Adrenal gland (tissue), 5 donors: ENCODE results near the gene TRIM58.

Experiments used
- POLR2A ChIP-seq, 2 donors: fragments of 450-650 bp; IDR thresholded peaks; one replicate each; pipeline ENCODE4 v1.6.1; 2017; ENCODE audit warnings: antibody characterized with exemption in 2 of 2, mild to moderate bottlenecking in 2 of 2, moderate library complexity in 1 of 2
- TF ChIP-seq, protein P1 (sequence below), 6 experiments: fragments of 450-650 bp in 4 of 6; fragments of 200-600 bp in 2 of 6; sonication (generic) in 1 of 6; IDR thresholded peaks; 1 replicate in 5 of 6; 2 replicates in 1 of 6; pipeline versions ENCODE4 v1.5.1 to v1.8.0; 2016 to 2021; ENCODE audit warnings: antibody characterized with exemption in 6 of 6, mild to moderate bottlenecking in 2 of 6, moderate library complexity in 1 of 6
- donor health status: DM: no; HTN: no; CAD: no.

DNA sequence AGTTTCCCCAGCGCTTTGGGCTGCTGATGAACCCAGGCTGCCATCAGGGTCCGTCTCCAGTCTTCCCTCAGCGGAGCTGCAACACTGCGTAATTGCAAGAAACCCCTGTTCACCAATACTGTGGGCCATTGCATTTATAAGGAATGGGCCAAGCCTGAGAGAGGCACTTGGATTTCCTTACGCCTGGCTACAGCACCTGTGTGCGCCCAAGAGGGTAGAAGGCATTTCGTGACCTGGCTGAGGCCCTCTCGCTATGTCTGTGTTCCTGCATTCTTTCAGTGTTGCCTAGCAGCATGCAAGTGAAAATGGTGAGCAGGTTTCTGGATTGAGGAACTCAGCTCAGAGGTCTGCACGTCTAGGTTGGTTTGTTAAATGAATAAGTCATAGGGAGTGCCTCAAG, 26.4 kb downstream of the TRIM58 start:
- TF ChIP-seq, protein P1, sequence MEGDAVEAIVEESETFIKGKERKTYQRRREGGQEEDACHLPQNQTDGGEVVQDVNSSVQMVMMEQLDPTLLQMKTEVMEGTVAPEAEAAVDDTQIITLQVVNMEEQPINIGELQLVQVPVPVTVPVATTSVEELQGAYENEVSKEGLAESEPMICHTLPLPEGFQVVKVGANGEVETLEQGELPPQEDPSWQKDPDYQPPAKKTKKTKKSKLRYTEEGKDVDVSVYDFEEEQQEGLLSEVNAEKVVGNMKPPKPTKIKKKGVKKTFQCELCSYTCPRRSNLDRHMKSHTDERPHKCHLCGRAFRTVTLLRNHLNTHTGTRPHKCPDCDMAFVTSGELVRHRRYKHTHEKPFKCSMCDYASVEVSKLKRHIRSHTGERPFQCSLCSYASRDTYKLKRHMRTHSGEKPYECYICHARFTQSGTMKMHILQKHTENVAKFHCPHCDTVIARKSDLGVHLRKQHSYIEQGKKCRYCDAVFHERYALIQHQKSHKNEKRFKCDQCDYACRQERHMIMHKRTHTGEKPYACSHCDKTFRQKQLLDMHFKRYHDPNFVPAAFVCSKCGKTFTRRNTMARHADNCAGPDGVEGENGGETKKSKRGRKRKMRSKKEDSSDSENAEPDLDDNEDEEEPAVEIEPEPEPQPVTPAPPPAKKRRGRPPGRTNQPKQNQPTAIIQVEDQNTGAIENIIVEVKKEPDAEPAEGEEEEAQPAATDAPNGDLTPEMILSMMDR (IDR thresholded peaks at IDR 0.05), result no peak
- TF ChIP-seq POLR2A (IDR thresholded peaks at IDR 0.05), result no peak
